Measurements from ENCODE around the gene UGP2. TPM values are rescaled to one million over a fixed set of nuclear protein-coding genes. Genes with fewer than 3 reads are reported as not detected.

Gene UGP2
- total RNA-seq, 1 experiment from 2014 or later = 883 TPM

GRCh38 chr2:63888053-63888452, 46.4 kb downstream of the UGP2 start:
- Histone ChIP-seq H3T11ph (ENCODE audit: low read length) (no peak overlapping the region), H3K4me2 (ENCODE audit: insufficient read depth, insufficient read length, low read length) (no peak overlapping the region), H3K23ac (ENCODE audit: insufficient read length, low read depth, low read length) (no peak overlapping the region), H4K91ac (ENCODE audit: insufficient read length, low read depth, low read length) (no peak overlapping the region), H3K79me2 (ENCODE audit: insufficient read depth, low read length) (no peaks in the 10 kb centered on the region), H3K56ac (ENCODE audit: insufficient read length, low read depth, low read length) (no peak overlapping the region), H3K18ac (ENCODE audit: insufficient read length, low read depth, low read length) (no peak overlapping the region), H3K4me1 (ENCODE audit: insufficient read depth, low read length) (peaks cover 5% of the 10 kb centered on the region; the same call in 1 of the 2 replicates), H2AFZ (ENCODE audit: low read length) (no peak overlapping the region), H4K5ac (ENCODE audit: insufficient read length, low read depth, low read length) (no peak overlapping the region), H2BK15ac (ENCODE audit: low read depth, low read length) (no peak overlapping the region), H2BK12ac (ENCODE audit: insufficient read length, low read depth, low read length) (no peak overlapping the region), H4K8ac (replicated peaks; ENCODE audit: insufficient read length, low read depth, low read length) (no peak overlapping the region), H2BK120ac (ENCODE audit: low read depth, low read length, poor library complexity, severe bottlenecking) (no peak overlapping the region), H3K79me1 (ENCODE audit: insufficient read depth, low read depth, low read length, poor library complexity, severe bottlenecking) (no peaks in the 10 kb centered on the region), H4K20me1 (ENCODE audit: control insufficient read depth, insufficient read depth, insufficient read length) (no peaks in the 10 kb centered on the region), H3K9ac (ENCODE audit: extremely low read depth, insufficient read length, low read length) (no peak overlapping the region), H2BK20ac (ENCODE audit: low read depth, low read length, poor library complexity, severe bottlenecking) (no peak overlapping the region), H3K27ac (ENCODE audit: insufficient read length, low read depth, low read length) (no peak overlapping the region), H3K27me3 (ENCODE audit: insufficient read depth, low read length) (no peaks in the 10 kb centered on the region), H2BK5ac (ENCODE audit: insufficient read length, low read length) (no peak overlapping the region), H3K14ac (ENCODE audit: insufficient read depth, low read length) (no peak overlapping the region), H3K9me3 (ENCODE audit: control insufficient read depth, low read depth, low read length) (no peaks in the 10 kb centered on the region), H2AK5ac (ENCODE audit: insufficient read length, low read length) (no peak overlapping the region), H3K23me2 (ENCODE audit: insufficient read length, low read depth, low read length, poor library complexity, severe bottlenecking) (no peaks in the 10 kb centered on the region), H3K4ac (ENCODE audit: low read depth, low read length) (no peak overlapping the region)
- Mint-ChIP-seq H3K27me3 (ENCODE audit: low read depth) (no peaks in the 10 kb centered on the region; the same call in 1 of the 2 replicates), H3K27ac (peak overlapping the region in 2 of 3 experiments; percentile 62 to 87; a peak in 3 of 7 replicates), H3K4me1 (peaks cover 21 to 31% of the 10 kb centered on the region in 2 experiments), H3K4me3 (no peak overlapping the region), H3K36me3 (ENCODE audit: insufficient read depth in 1 of 3, low read depth in 3 of 3) (peaks cover 51 to 91% (median 91%) of the 10 kb centered on the region in 3 experiments), H3K9me3 (no peaks in the 10 kb centered on the region)
- TF ChIP-seq, protein P1, sequence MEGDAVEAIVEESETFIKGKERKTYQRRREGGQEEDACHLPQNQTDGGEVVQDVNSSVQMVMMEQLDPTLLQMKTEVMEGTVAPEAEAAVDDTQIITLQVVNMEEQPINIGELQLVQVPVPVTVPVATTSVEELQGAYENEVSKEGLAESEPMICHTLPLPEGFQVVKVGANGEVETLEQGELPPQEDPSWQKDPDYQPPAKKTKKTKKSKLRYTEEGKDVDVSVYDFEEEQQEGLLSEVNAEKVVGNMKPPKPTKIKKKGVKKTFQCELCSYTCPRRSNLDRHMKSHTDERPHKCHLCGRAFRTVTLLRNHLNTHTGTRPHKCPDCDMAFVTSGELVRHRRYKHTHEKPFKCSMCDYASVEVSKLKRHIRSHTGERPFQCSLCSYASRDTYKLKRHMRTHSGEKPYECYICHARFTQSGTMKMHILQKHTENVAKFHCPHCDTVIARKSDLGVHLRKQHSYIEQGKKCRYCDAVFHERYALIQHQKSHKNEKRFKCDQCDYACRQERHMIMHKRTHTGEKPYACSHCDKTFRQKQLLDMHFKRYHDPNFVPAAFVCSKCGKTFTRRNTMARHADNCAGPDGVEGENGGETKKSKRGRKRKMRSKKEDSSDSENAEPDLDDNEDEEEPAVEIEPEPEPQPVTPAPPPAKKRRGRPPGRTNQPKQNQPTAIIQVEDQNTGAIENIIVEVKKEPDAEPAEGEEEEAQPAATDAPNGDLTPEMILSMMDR (conservative IDR thresholded peaks at IDR 0.05) = no peak
- DNase-seq = no peak
- no CpG with 5 or more reads among the region's 2 CpGs for WGBS (ENCODE audit: extremely low coverage, insufficient read length, low lambda C conversion rate)

Measured in H9 (cell line).